Gastrocnemius medialis (tissue), 4 donors: ENCODE data around the gene MYL11. TPM values are rescaled to one million over a fixed set of nuclear protein-coding genes. Genes with fewer than 3 reads are reported as not detected.
"Not testable (repeated sequence)": the region's sequence is repeated elsewhere in the genome, so short reads cannot be mapped to it uniquely, and the experiment has no call there.

Source experiments
- ATAC-seq, 2 donors: fragments of 150-250 bp; one replicate each; pipeline ENCODE4 v1.9.1; 2016
- DNase-seq, 2 donors: peaks; one replicate each; pipeline ENCODE4 v3.0.0-alpha.2; 2019
- H3K27ac ChIP-seq, 4 donors: fragments of 200-600 bp; sonication (generic); 1 replicate in 1 of 4; 2 replicates in 3 of 4; pipeline ENCODE4 v1.5.1; 2016 to 2018; ENCODE audit warnings: mild to moderate bottlenecking in 2 of 4, moderate library complexity in 1 of 4
- H3K27me3 ChIP-seq, 3 donors: fragments of 200-600 bp; sonication (generic) in 2 of 3; 1 replicate in 1 of 3; 2 replicates in 2 of 3; pipeline versions ENCODE4 v1.5.1 to v1.6.0; 2016 to 2019; ENCODE audit warnings: mild to moderate bottlenecking in 1 of 3, moderate library complexity in 1 of 3
- H3K36me3 ChIP-seq, 2 donors: fragments of 200-600 bp; sonication (generic) in 1 of 2; one replicate each; pipeline ENCODE4 v1.5.1; 2017 to 2018
- H3K4me1 ChIP-seq, 2 donors: fragments of 200-600 bp; sonication (generic) in 1 of 2; one replicate each; pipeline ENCODE4 v1.5.1; 2016 to 2017; ENCODE audit warnings: mild to moderate bottlenecking in 2 of 2
- H3K4me3 ChIP-seq, 4 donors: fragments of 200-600 bp; sonication (generic) in 3 of 4; 1 replicate in 1 of 4; 2 replicates in 3 of 4; pipeline ENCODE4 v1.5.1; 2016 to 2019; ENCODE audit warnings: mild to moderate bottlenecking in 2 of 4
- H3K9me3 ChIP-seq, 3 donors: fragments of 200-600 bp; sonication (generic) in 2 of 3; 1 replicate in 1 of 3; 2 replicates in 2 of 3; pipeline ENCODE4 v1.5.1; 2016 to 2019
- POLR2A ChIP-seq, 2 donors: fragments of 450-650 bp; IDR thresholded peaks; one replicate each; pipeline ENCODE4 v1.6.1; 2017; ENCODE audit warnings: antibody characterized with exemption in 2 of 2, mild to moderate bottlenecking in 2 of 2, moderate library complexity in 2 of 2
- in situ Hi-C, 4 donors: fragments of 200-750 bp; cut with MboI; loops; one replicate each; pipeline versions ENCODE4 v1.15.0 to v1.8.0; 2017; ENCODE audit warnings: low sequenced_read_pairs in 4 of 4
- intact Hi-C: fragments of 100-400 bp; cut with DNase I; formaldehyde crosslinking; loops from one replicate; pipeline ENCODE4 v1.15.1; 2023; ENCODE audit warnings: low total_unique reads
- total RNA-seq, 4 donors: library from RNA; depleted of rRNA; stranded (reverse); fragments of >200 nt; gene quantifications; one replicate each; pipeline versions ENCODE4 v1.1.0 to v1.2.3, GENCODE V29; 2016
- TF ChIP-seq, protein P1 (sequence below), 5 experiments: fragments of 450-650 bp in 3 of 5; fragments of 200-600 bp in 2 of 5; sonication (generic) in 2 of 5; IDR thresholded peaks in 4 of 5; conservative IDR thresholded peaks in 1 of 5; 1 replicate in 4 of 5; 2 replicates in 1 of 5; pipeline ENCODE4 v1.5.1; 2016 to 2019; ENCODE audit warnings: antibody characterized with exemption in 5 of 5, mild to moderate bottlenecking in 3 of 5, moderate library complexity in 3 of 5

MYL11 gene
- total RNA-seq, 4 donors from 2014 or later: 1,053 to 4,879 (median 1,942) TPM

DNA sequence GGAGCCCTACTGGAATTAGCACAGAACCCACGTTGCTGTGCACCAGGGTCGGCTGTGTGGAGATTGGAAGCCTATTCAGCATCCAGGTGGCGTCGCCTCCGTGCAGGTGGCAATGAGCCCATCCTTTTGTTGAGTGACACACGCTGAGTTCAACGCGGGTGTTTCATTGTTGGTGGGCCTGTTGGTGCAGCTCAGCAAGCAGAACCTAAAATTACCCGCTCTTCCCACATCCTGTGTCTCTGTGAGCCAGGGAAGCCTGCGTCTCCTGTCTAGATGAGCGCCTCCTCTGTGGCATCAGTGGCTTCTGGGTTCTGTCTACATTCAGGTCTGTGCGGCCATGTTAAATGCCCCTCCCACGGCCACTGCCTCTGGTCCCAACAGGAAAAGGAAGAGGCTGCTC, 34.0 kb upstream of the MYL11 start:
- Histone ChIP-seq H3K27me3 (no peaks in the 10 kb centered on the region), H3K27ac (no peak overlapping the region), H3K4me1 (peaks cover 4 to 31% of the 10 kb centered on the region in 2 donors), H3K9me3 (no peaks in the 10 kb centered on the region), H3K36me3 (no peaks in the 10 kb centered on the region), H3K4me3 (no peak overlapping the region)
- intact Hi-C loops (no loop called here), in situ Hi-C loops (no loop called here)
- no peak for DNase-seq
- TF ChIP-seq POLR2A (IDR thresholded peaks at IDR 0.05): no peak
- TF ChIP-seq, protein P1, sequence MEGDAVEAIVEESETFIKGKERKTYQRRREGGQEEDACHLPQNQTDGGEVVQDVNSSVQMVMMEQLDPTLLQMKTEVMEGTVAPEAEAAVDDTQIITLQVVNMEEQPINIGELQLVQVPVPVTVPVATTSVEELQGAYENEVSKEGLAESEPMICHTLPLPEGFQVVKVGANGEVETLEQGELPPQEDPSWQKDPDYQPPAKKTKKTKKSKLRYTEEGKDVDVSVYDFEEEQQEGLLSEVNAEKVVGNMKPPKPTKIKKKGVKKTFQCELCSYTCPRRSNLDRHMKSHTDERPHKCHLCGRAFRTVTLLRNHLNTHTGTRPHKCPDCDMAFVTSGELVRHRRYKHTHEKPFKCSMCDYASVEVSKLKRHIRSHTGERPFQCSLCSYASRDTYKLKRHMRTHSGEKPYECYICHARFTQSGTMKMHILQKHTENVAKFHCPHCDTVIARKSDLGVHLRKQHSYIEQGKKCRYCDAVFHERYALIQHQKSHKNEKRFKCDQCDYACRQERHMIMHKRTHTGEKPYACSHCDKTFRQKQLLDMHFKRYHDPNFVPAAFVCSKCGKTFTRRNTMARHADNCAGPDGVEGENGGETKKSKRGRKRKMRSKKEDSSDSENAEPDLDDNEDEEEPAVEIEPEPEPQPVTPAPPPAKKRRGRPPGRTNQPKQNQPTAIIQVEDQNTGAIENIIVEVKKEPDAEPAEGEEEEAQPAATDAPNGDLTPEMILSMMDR (IDR thresholded peaks at IDR 0.05 in 4 of 5, conservative IDR thresholded peaks at IDR 0.05 in 1 of 5): no peak
- no peak for ATAC-seq

DNA sequence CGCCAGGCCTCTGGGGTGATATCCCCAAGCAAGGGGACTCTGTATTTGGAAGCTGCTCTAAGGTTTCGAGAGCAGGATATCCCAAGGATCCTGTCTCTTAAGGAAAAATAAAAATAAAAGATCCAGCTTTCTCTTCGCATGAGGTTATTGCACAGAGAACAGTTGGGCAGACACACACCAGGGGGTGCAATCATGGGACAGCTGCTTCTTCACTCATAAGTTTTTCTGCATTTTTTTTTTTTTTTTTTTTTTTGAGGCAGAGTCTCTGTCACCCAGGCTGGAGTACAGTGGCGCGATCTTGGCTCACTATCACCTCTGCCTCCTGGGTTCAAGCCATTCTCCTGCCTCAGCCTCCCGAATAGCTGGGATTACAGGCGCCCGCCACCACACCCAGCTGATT, 32.6 kb upstream of the MYL11 start:
- H3K4me1 ChIP-seq: peaks cover 0 to 22% of the 10 kb centered on the region in 2 donors
- H3K27me3 ChIP-seq, ATAC-seq, DNase-seq, H3K36me3 ChIP-seq, H3K9me3 ChIP-seq, in situ Hi-C loops, intact Hi-C loops, H3K4me3 ChIP-seq, H3K27ac ChIP-seq: not testable (repeated sequence)

DNA sequence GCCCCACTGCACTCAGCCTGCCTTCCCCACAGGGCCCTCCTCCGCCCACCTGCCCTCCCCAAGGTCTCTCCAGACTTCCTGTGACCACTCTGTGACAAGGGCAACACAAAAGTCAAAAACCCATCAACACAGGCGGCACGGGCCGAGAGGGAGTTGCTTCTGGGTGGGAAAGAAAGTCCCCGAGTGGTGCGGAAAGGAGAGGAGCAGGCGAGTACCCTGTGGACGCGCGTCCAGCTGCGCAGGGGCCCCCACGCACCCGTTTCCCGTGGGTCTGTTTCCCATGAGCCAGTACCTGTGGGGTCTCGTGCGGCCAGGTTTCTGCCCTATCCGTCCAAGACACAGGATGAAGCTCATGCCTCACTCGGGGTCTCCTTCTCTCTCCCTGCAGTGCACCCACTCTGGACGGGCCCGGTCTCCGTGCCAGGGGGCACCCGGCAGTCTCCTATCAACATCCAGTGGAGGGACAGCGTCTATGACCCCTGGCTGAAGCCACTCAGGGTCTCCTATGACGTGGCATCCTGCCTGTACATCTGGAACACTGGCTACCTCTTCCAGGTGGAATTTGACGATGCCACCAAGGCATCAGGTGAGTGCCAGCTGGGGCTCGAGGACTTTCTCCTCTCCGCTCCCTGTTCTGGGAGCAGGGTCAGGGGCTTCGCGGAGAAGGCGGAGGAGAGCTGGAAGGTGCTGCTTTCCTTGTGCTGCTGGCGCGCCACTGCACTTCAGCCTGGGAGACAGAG, 31.7 kb upstream of the MYL11 start:
- no peak for TF ChIP-seq POLR2A (IDR thresholded peaks at IDR 0.05)
- TF ChIP-seq, protein P1 (IDR thresholded peaks at IDR 0.05 in 4 of 5, conservative IDR thresholded peaks at IDR 0.05 in 1 of 5): no peak
- peaks cover 0 to 16% of the 10 kb centered on the region in 2 donors for H3K4me1 ChIP-seq
- no peak overlapping the region for H3K27ac ChIP-seq
- H3K4me3 ChIP-seq: no peak overlapping the region
- no peaks in the 10 kb centered on the region for H3K9me3 ChIP-seq
- no peaks in the 10 kb centered on the region for H3K27me3 ChIP-seq
- H3K36me3 ChIP-seq: no peaks in the 10 kb centered on the region
- in situ Hi-C loops (no loop called here), intact Hi-C loops (no loop called here)
- no peak for DNase-seq
- no peak for ATAC-seq

DNA sequence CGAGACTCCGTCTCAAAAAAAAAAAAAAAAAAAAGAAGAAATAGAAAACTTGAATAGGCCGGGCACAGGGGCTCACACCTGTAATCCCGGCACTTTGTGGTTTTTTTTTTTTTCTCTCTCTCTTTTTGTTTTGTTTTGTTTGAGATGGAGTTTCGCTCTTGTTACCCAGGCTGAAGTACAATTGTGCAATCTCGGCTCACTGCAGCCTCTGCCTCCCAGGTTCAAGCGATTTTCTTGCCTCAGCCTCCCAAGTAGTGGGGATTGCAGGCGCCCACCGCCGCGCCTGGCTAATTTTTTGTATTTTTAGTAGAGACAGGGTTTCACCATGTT, 31.1 kb upstream of the MYL11 start:
- H3K4me3 ChIP-seq, H3K36me3 ChIP-seq, in situ Hi-C loops, H3K27ac ChIP-seq, H3K9me3 ChIP-seq, H3K27me3 ChIP-seq, ATAC-seq, DNase-seq, intact Hi-C loops: not testable (repeated sequence)
- H3K4me1 ChIP-seq: peaks cover 0 to 11% of the 10 kb centered on the region in 2 donors

DNA sequence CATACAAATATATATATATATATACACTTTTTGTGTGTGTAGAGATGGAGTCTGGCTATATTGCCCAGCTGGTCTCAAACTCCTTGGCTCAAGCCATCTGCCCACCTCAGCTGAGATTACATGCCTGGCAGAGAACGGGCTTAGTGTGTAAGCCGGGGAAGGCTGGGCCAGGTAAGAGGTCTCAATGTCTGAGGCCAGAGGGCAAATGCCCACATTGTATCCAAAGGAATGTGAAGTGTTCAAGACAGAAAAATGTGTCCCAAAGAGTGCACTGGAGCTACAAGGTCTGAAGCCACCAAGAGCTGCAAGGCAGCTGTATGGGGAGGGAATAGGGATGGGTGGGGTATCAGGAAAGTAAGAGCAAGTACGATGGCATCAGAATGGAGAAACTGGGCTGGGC, 28.3 kb upstream of the MYL11 start:
- no peak overlapping the region for H3K4me3 ChIP-seq
- no peak overlapping the region for H3K27ac ChIP-seq
- DNase-seq: no peak
- no peak for ATAC-seq
- TF ChIP-seq, protein P1 (IDR thresholded peaks at IDR 0.05 in 4 of 5, conservative IDR thresholded peaks at IDR 0.05 in 1 of 5): no peak
- TF ChIP-seq POLR2A (IDR thresholded peaks at IDR 0.05): no peak
- H3K4me1 ChIP-seq: peaks cover under 1 to 2% of the 10 kb centered on the region in 2 donors
- intact Hi-C loops (no loop called here), in situ Hi-C loops (no loop called here)
- no peaks in the 10 kb centered on the region for H3K9me3 ChIP-seq
- H3K27me3 ChIP-seq: no peaks in the 10 kb centered on the region
- H3K36me3 ChIP-seq: no peaks in the 10 kb centered on the region

DNA sequence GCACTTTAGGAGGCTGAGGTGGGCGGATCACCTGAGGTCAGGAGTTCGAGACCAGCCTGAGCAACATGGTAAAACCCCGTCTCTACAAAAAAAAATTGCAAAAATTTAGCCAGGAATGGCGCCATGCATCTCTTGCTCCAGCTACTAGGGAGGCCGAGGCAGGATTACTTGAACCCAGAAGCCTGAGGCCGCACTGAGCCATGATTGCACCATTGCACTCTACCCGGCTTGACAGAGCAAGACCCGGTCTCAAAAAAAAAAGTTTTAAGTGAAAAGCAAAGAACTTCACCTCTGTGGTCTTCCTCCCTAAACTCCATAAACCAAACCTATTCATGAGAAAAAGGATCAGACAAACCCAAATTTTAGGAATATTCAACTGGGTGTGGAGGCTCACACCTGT, 26.5 kb upstream of the MYL11 start:
- intact Hi-C loops (no loop called here), in situ Hi-C loops (no loop called here)
- ATAC-seq: no peak

More for the DNA sequence above, 26.5 kb upstream of the MYL11 start:
- H3K27ac ChIP-seq: no peak overlapping the region
- DNase-seq: no peak
- no peaks in the 10 kb centered on the region for H3K27me3 ChIP-seq
- H3K4me3 ChIP-seq: no peak overlapping the region
- no peak for TF ChIP-seq POLR2A (IDR thresholded peaks at IDR 0.05)
- TF ChIP-seq, protein P1 (IDR thresholded peaks at IDR 0.05 in 4 of 5, conservative IDR thresholded peaks at IDR 0.05 in 1 of 5): no peak
- no peaks in the 10 kb centered on the region for H3K9me3 ChIP-seq
- peaks cover 15 to 17% of the 10 kb centered on the region in 2 donors for H3K4me1 ChIP-seq
- H3K36me3 ChIP-seq: peaks cover 0 to 9% of the 10 kb centered on the region in 2 donors
